OCI-LY1 (cell line): Measurements from ENCODE around the gene KLHL1.

Source experiments
- H2AFZ ChIP-seq: fragments of 200-600 bp; sonication (generic), shearing (Covaris generic); 2 replicates; pipeline ENCODE4 v1.6.0; 2014; ENCODE audit warnings: antibody characterized with exemption, mild to moderate bottlenecking, low read length
- H3F3A ChIP-seq: fragments of 200-600 bp; sonication (generic), shearing (Covaris generic); 2 replicates; pipeline ENCODE4 v1.6.0; 2014; ENCODE audit warnings: mild to moderate bottlenecking, antibody characterized with exemption, low read length, moderate library complexity; ENCODE audit not compliant: insufficient read depth
- H3K27ac ChIP-seq: fragments of 200-600 bp; sonication (generic); 2 replicates; pipeline ENCODE4 v1.5.1; 2014; ENCODE audit warnings: low read length, mixed run types, mild to moderate bottlenecking, low read depth; ENCODE audit not compliant: poor library complexity, severe bottlenecking
- H3K27me3 ChIP-seq: fragments of 200-600 bp; sonication (generic); 2 replicates; pipeline ENCODE4 v1.6.0; 2014; ENCODE audit warnings: antibody characterized with exemption, mild to moderate bottlenecking, low read length, moderate library complexity; ENCODE audit not compliant: insufficient read depth
- H3K36me3 ChIP-seq: fragments of 200-600 bp; sonication (generic); 2 replicates; pipeline ENCODE4 v1.6.1; 2014; ENCODE audit warnings: mild to moderate bottlenecking, antibody characterized with exemption, low read length, moderate library complexity, mixed read lengths; ENCODE audit not compliant: insufficient read depth
- H3K4me1 ChIP-seq: fragments of 200-600 bp; sonication (generic); 2 replicates; pipeline ENCODE4 v1.5.1; 2014; ENCODE audit warnings: mild to moderate bottlenecking, low read length, moderate library complexity; ENCODE audit not compliant: insufficient read depth, severe bottlenecking
- H3K4me2 ChIP-seq: fragments of 200-600 bp; sonication (generic), shearing (Covaris generic); 2 replicates; pipeline ENCODE4 v1.6.1; 2014; ENCODE audit warnings: low read length
- H3K4me3 ChIP-seq: fragments of 200-600 bp; sonication (generic); 2 replicates; pipeline ENCODE4 v1.5.1; 2014; ENCODE audit warnings: low read length, low read depth, mild to moderate bottlenecking, mixed read lengths; ENCODE audit not compliant: poor library complexity, severe bottlenecking
- H3K79me2 ChIP-seq: fragments of 200-600 bp; shearing (Covaris generic); 2 replicates; pipeline ENCODE4 v1.6.1; 2016; ENCODE audit warnings: mixed run types, low read length, mixed read lengths; ENCODE audit not compliant: insufficient read depth
- H3K9ac ChIP-seq: fragments of 200-600 bp; sonication (generic), shearing (Covaris generic); 2 replicates; pipeline ENCODE4 v1.6.1; 2014; ENCODE audit warnings: mild to moderate bottlenecking, low read length, mixed read lengths
- H3K9me2 ChIP-seq: fragments of 200-600 bp; sonication (generic), shearing (Covaris generic); 2 replicates; pipeline ENCODE4 v1.6.1; 2014; ENCODE audit warnings: low read depth, mild to moderate bottlenecking, low read length, mixed read lengths
- H3K9me3 ChIP-seq: fragments of 200-600 bp; shearing (Covaris generic); 2 replicates; pipeline ENCODE4 v1.6.1; 2014; ENCODE audit warnings: low read length, mixed read lengths
- H4K20me1 ChIP-seq: fragments of 200-600 bp; sonication (generic), shearing (Covaris generic); 2 replicates; pipeline ENCODE4 v1.6.0; 2016; ENCODE audit warnings: mild to moderate bottlenecking, low read length; ENCODE audit not compliant: insufficient read depth
- EZH2 ChIP-seq: fragments of 200-600 bp; sonication (generic), shearing (Covaris generic); IDR thresholded peaks from 2 replicates; pipeline ENCODE4 v1.8.0; 2017; ENCODE audit warnings: borderline replicate concordance, mixed run types, mild to moderate bottlenecking, antibody characterized with exemption, low read length, moderate library complexity, mixed read lengths
- TF ChIP-seq, protein P1 (sequence below): fragments of 200-600 bp; sonication (generic), shearing (Covaris generic); IDR thresholded peaks from 2 replicates; pipeline ENCODE4 v1.5.1; 2017; ENCODE audit warnings: mild to moderate bottlenecking, antibody characterized with exemption, low read length, moderate library complexity, mixed read lengths

Gene KLHL1

DNA sequence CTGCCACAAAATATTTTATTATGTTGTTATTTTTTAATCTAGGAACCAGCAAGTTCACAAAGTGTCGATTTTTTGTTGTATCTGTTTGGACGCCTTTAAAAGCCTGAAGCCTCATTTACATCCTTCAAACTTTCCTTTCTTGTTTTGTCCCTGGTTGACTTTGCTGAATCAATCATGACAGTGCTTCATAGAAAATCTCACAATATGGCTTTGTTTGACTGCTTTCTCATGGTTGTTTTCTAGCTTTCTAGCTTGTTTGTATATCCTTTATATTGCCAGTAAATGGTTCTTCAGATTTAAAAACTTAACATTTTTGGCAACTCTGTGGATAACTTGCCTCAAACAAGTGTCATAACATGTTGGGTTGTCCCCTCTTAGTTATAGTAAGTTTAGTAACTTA lies 84.7 kb downstream of the KLHL1 start:
- Histone ChIP-seq H3K9me2 (no peaks in the 10 kb centered on the region), H3K27me3 (no peaks in the 10 kb centered on the region), H3K9me3 (no peaks in the 10 kb centered on the region), H2AFZ (no peak overlapping the region), H3K4me2 (no peak overlapping the region), H3F3A (no peaks in the 10 kb centered on the region), H3K4me1 (no peaks in the 10 kb centered on the region), H4K20me1 (no peaks in the 10 kb centered on the region), H3K9ac (no peak overlapping the region), H3K4me3 (no peak overlapping the region), H3K79me2 (no peaks in the 10 kb centered on the region), H3K27ac (no peak overlapping the region), H3K36me3 (no peaks in the 10 kb centered on the region)
- TF ChIP-seq, protein P1, sequence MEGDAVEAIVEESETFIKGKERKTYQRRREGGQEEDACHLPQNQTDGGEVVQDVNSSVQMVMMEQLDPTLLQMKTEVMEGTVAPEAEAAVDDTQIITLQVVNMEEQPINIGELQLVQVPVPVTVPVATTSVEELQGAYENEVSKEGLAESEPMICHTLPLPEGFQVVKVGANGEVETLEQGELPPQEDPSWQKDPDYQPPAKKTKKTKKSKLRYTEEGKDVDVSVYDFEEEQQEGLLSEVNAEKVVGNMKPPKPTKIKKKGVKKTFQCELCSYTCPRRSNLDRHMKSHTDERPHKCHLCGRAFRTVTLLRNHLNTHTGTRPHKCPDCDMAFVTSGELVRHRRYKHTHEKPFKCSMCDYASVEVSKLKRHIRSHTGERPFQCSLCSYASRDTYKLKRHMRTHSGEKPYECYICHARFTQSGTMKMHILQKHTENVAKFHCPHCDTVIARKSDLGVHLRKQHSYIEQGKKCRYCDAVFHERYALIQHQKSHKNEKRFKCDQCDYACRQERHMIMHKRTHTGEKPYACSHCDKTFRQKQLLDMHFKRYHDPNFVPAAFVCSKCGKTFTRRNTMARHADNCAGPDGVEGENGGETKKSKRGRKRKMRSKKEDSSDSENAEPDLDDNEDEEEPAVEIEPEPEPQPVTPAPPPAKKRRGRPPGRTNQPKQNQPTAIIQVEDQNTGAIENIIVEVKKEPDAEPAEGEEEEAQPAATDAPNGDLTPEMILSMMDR: no peak
- no peak for TF ChIP-seq EZH2

DNA sequence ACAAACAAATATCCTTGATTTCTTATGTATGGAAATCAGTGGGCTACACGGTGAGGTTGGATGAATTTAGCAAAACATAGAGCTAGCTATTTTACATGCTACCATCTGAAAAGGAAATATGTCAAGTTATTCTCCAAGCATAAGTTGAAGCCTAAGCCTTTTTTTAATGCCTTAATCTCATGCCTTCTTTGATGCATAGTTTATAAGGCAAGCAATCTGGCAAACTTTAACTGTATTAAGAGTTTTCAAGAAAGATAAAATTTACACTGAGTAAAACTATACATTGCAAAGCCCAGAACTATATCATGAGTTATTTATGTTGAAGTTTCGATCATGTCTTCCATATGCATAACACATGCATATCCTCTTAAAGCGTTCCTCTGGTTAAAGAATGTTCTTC lies 85.6 kb downstream of the KLHL1 start:
- H3F3A ChIP-seq: no peaks in the 10 kb centered on the region
- no peak overlapping the region for H3K4me2 ChIP-seq
- H3K9ac ChIP-seq: no peak overlapping the region
- H2AFZ ChIP-seq: no peak overlapping the region
- no peaks in the 10 kb centered on the region for H4K20me1 ChIP-seq
- H3K4me1 ChIP-seq: no peaks in the 10 kb centered on the region
- H3K36me3 ChIP-seq: no peaks in the 10 kb centered on the region
- H3K27ac ChIP-seq: no peak overlapping the region
- no peaks in the 10 kb centered on the region for H3K9me2 ChIP-seq
- H3K27me3 ChIP-seq: no peaks in the 10 kb centered on the region
- no peaks in the 10 kb centered on the region for H3K9me3 ChIP-seq
- TF ChIP-seq, protein P1: no peak
- no peak for TF ChIP-seq EZH2
- no peak overlapping the region for H3K4me3 ChIP-seq
- no peaks in the 10 kb centered on the region for H3K79me2 ChIP-seq

DNA sequence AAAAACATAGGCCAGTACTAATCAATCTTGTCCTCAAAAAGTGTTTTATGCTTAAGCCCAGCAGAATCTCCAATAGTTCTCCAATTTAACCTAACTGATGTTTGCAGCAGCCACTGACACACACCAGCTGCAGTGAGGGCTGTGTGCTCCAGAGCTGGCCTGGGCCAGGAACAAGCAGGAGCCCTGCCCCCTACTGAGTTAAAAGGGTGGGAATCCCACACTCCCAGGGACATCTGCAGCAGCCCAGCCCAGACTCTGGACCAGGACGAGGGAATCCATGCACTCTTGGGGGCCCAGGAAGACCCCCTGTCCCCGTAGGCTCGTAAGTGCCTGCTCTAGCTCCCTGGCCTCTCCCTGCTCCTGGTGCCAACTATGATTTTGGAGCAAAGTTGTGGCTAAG lies 92.1 kb downstream of the KLHL1 start:
- H3K4me1 ChIP-seq: no peaks in the 10 kb centered on the region
- no peaks in the 10 kb centered on the region for H3K79me2 ChIP-seq
- TF ChIP-seq EZH2: no peak
- TF ChIP-seq, protein P1: no peak
- H3K9me2 ChIP-seq: no peaks in the 10 kb centered on the region
- H3K27ac ChIP-seq: no peak overlapping the region
- no peak overlapping the region for H3K4me3 ChIP-seq
- no peaks in the 10 kb centered on the region for H3K27me3 ChIP-seq
- H3K36me3 ChIP-seq: no peaks in the 10 kb centered on the region
- H2AFZ ChIP-seq: no peak overlapping the region
- H3K9ac ChIP-seq: no peak overlapping the region
- H3F3A ChIP-seq: no peaks in the 10 kb centered on the region
- H4K20me1 ChIP-seq: no peaks in the 10 kb centered on the region
- H3K4me2 ChIP-seq: no peak overlapping the region
- H3K9me3 ChIP-seq: no peaks in the 10 kb centered on the region
